IPS-15b (cell line): ENCODE results near the gene PRSS56.

Experiments used
- H3K27me3 ChIP-seq: one replicate; pipeline ENCODE4 v1.6.1; 2013; ENCODE audit warnings: low read length; ENCODE audit not compliant: control insufficient read depth, insufficient read depth
- H3K36me3 ChIP-seq: one replicate; pipeline ENCODE4 v1.6.1; 2013; ENCODE audit warnings: low read length; ENCODE audit not compliant: control insufficient read depth, insufficient read depth
- H3K4me1 ChIP-seq: one replicate; pipeline ENCODE4 v1.6.1; 2013; ENCODE audit warnings: mild to moderate bottlenecking, low read length; ENCODE audit not compliant: control insufficient read depth, insufficient read depth
- H3K4me3 ChIP-seq: one replicate; pipeline ENCODE4 v1.5.1; 2013; ENCODE audit warnings: low read depth, low read length
- H3K9ac ChIP-seq: one replicate; pipeline ENCODE4 v1.6.1; 2013; ENCODE audit warnings: low read depth, mild to moderate bottlenecking, low read length
- H3K9me3 ChIP-seq: one replicate; pipeline ENCODE4 v1.6.1; 2013; ENCODE audit warnings: mild to moderate bottlenecking, low read length; ENCODE audit not compliant: control insufficient read depth, insufficient read depth

PRSS56 gene

GRCh38 chr2:232482301-232483238, 37.6 kb upstream of the PRSS56 start:
- peaks cover 3% of the 10 kb centered on the region for H3K36me3 ChIP-seq
- no peaks in the 10 kb centered on the region for H3K9me3 ChIP-seq
- H3K9ac ChIP-seq: no peak overlapping the region
- no peak overlapping the region for H3K4me3 ChIP-seq
- H3K4me1 ChIP-seq: no peaks in the 10 kb centered on the region
- peaks cover 39% of the 10 kb centered on the region for H3K27me3 ChIP-seq

DNA sequence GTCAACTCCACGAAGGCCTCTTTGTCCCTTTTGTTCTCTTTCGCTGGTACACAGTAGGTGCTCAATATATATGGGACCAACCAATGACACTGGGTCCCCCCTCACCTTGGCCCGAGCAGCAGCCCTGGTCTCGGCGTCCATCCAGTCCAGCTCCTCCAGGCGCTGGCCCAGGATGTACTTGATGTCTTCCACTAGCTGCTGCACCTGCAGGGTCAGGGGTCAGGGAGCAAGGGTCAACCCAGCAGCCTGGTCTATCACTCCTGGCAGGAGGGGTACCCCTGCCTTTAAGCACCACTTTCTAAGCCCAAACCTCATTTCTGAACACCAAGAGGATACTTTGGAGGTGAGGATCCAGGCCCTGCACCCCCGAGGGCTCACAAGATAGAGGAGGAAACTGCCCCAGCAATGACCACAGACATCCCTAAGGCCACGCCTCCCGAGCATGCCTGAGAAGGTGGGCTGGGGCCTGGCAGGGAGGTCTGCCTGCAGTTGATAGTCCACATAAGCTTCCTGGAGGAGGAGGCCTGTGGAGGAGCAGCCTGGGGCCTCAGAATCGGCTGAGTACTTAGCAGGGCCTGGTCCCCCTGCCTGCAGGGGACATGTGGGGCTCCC, 36.8 kb upstream of the PRSS56 start:
- no peak overlapping the region for H3K9ac ChIP-seq
- H3K36me3 ChIP-seq: peaks cover 3% of the 10 kb centered on the region
- no peak overlapping the region for H3K4me3 ChIP-seq
- H3K9me3 ChIP-seq: no peaks in the 10 kb centered on the region
- peaks cover 45% of the 10 kb centered on the region for H3K27me3 ChIP-seq
- H3K4me1 ChIP-seq: no peaks in the 10 kb centered on the region

DNA sequence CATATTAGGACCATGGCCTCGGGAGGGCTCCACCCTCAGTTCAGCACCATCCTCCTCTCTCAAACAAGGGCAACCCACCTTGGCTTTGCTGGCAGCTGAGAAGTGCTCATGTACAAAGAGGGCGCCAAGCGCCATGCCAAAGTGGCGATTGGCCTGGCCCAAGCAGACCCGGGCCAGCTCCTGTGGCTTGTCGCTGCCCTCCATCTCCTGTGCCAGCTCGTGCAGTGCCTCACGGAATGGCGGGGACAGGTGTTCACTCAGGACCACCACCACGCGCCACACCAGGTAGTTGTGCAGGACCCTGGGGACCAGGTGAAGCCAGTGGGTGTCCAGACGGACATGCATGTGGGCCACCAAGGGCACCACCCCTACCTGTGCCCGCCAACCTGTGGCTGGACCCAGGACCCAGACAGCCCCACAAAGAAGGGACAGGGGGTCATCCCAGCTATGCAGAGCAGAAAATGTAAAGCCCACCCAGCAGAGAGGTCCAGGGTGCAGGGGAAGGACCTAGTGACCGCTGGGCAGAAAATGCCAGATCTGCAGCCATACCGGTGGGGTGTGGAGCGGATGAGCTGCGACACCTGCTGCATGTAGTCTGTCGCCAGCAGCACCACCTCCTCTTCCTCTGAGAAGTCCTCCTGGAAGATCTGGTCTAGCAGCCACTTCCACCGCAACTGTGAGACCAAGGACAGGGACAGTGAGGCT, 36.1 kb upstream of the PRSS56 start:
- no peak overlapping the region for H3K9ac ChIP-seq
- no peak overlapping the region for H3K4me3 ChIP-seq
- peaks cover under 1% of the 10 kb centered on the region for H3K4me1 ChIP-seq
- peaks cover 3% of the 10 kb centered on the region for H3K36me3 ChIP-seq
- H3K9me3 ChIP-seq: no peaks in the 10 kb centered on the region
- peaks cover 51% of the 10 kb centered on the region for H3K27me3 ChIP-seq

DNA sequence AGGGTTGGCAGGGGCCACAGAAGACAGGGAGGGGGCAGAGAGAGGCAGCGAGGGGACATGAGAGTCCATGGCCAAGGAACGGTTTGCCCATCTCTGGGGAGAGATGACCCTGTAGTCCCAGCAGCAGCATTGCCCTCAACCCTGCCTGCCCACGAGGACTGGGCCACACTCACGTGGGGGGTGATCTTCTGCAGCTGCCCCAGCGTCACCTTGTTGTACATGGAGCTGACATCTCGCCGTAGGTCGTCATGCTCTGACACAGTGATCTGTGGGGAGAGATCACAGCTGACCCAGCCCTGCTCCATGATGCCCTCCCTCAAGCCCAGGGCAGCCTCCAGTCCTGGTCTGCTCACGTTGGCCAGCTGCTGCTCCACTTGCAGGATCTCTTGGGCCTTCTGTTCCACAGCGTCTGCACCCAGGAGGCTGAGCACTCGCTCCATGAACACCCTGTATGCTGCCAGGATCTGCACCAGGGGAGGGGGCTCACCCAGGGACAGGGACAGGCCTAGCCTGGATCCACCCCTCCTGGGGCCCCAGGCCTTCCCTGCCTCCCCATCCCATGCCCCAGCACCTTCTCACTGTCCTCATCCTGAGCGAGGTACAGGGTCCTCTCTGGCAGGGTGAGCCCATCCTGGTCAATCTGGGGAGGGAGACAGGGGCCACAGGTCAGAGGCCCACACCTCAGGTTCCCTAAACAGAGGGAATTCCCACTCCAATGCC, 35.4 kb upstream of the PRSS56 start:
- Histone ChIP-seq H3K4me1 (peaks cover 5% of the 10 kb centered on the region), H3K9ac (no peak overlapping the region), H3K9me3 (no peaks in the 10 kb centered on the region), H3K4me3 (peak overlapping the region; percentile 41), H3K36me3 (peaks cover 3% of the 10 kb centered on the region), H3K27me3 (peaks cover 53% of the 10 kb centered on the region)

DNA sequence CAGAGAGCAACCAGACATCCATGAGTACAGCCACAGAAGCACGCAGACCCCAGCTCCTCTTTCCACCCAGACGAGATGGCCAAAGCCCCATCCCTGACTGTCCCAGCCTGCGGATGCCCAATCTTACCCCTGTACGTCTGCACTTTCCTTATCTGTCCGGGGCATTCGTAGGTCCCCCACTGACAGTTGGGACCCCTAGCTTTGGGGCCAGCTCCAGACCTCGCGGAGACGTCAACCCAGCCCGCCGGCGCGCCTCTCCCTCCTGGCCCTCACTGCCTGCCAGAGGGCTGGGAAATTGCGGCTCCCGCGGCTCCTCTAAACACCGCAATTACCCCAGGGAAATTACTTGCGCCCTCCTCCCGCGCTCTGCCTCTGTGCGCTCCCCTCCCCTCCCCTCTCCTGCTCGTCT, 34.8 kb upstream of the PRSS56 start:
- Histone ChIP-seq H3K9me3 (no peaks in the 10 kb centered on the region), H3K27me3 (peaks cover 53% of the 10 kb centered on the region), H3K9ac (no peak overlapping the region), H3K4me1 (peaks cover 6% of the 10 kb centered on the region), H3K36me3 (peaks cover 3% of the 10 kb centered on the region), H3K4me3 (peak overlapping the region; percentile 41)

- Histone ChIP-seq H3K27me3 (peaks cover 53% of the 10 kb centered on the region), H3K4me3 (peak overlapping the region; percentile 41), H3K4me1 (peaks cover 6% of the 10 kb centered on the region), H3K36me3 (peaks cover 3% of the 10 kb centered on the region), H3K9me3 (no peaks in the 10 kb centered on the region), H3K9ac (no peak overlapping the region)
Observed at GRCh38 chr2:232485757-232486557, 34.2 kb upstream of the PRSS56 start.

- H3K4me1 ChIP-seq: peaks cover 6% of the 10 kb centered on the region
- no peaks in the 10 kb centered on the region for H3K9me3 ChIP-seq
- H3K36me3 ChIP-seq: peaks cover 3% of the 10 kb centered on the region
- H3K9ac ChIP-seq: no peak overlapping the region
- peak overlapping the region; percentile 41 for H3K4me3 ChIP-seq
- peaks cover 53% of the 10 kb centered on the region for H3K27me3 ChIP-seq
Observed at GRCh38 chr2:232486558-232487384, 33.4 kb upstream of the PRSS56 start.

DNA sequence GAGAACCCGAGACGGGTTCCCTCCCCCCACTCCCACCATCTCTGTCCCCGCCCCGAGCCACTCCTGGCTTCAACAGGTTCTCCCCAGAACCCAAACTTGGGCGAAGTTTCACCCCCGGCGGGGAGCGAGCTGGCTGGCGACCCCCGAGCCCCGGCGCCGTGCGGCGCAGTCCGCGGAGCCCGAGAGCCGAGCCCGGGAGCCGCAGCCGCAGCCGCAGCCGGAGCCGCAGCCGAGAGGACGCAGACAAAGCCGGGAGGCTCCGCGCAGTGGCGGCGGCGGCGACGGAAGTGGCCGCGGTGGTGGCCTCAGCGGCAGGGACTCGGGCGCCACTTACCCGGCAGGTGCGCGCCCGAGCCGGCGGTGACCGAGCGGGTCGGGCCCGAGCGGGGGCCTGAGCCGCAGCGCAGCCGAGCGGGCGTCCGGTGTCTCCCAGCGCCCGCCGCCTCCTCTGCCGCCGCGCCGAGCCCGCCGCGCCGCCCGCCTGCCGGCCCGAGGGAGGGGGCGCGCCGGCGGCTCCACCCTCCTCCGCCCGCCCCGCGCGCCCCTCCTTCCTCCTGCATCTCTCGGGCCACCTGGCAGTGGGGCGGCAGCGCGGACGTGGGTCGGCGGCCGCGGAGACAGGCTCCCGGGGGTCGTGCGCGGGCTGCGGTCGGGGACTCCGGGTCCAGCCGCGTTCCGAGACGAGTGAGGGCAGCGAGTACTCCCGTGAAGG, 32.6 kb upstream of the PRSS56 start, which contains the start of gene ECEL1:
Gene ECEL1, minus strand, starts transcription at position 450 of the 712 bp plus-strand sequence. CDS start 1,181 bp downstream, outside the sequence.
- Histone ChIP-seq H3K36me3 (peaks cover 1% of the 10 kb centered on the region), H3K4me1 (peaks cover 6% of the 10 kb centered on the region), H3K9ac (no peak within 1 kb of the TSS), H3K9me3 (no peaks in the 10 kb centered on the region), H3K27me3 (peaks cover 53% of the 10 kb centered on the region), H3K4me3 (peak within 1 kb of the TSS; percentile 41)

GRCh38 chr2:232488097-232488711, 32.0 kb upstream of the PRSS56 start:
- peak overlapping the region; percentile 37 for H3K4me3 ChIP-seq
- H3K9me3 ChIP-seq: no peaks in the 10 kb centered on the region
- H3K27me3 ChIP-seq: peaks cover 53% of the 10 kb centered on the region
- H3K4me1 ChIP-seq: peaks cover 6% of the 10 kb centered on the region
- no peak overlapping the region for H3K9ac ChIP-seq
- no peaks in the 10 kb centered on the region for H3K36me3 ChIP-seq
